CD4-positive, alpha-beta T cell (primary cell): ENCODE data around the gene PTPRD. TPM values are rescaled to one million over a fixed set of nuclear protein-coding genes. Genes with fewer than 3 reads are reported as not detected.

ENCODE experiments used
- ATAC-seq: fragments of 200-7000 bp; cut with Tn5 transposase; one replicate; pipeline ENCODE4 v1.10.0; 2022; ENCODE audit warnings: mild to moderate bottlenecking; ENCODE audit not compliant: poor library complexity
- CTCF ChIA-PET: fragments of 350-600 bp; sonication (Branson Sonifier 250); formaldehyde crosslinking; loops from one replicate; lab custom pipeline; 2021; ENCODE audit warnings: antibody characterized with exemption, inconsistent platforms; lab: Charles Lee
- POLR2A ChIA-PET: fragments of 350-600 bp; sonication (Branson Sonifier 250); formaldehyde crosslinking; loops from one replicate; lab custom pipeline; 2021; ENCODE audit warnings: antibody characterized with exemption, inconsistent platforms; lab: Charles Lee
- DNase-seq, 14 experiments: peaks; one replicate each; pipeline ENCODE4 v3.0.0-alpha.2; 2013 to 2020; ENCODE audit warnings: mixed read lengths in 2 of 14
- H3K27ac ChIP-seq, 2 donors: one replicate each; pipeline versions ENCODE4 v1.5.1 to v1.7.0; 2013; ENCODE audit warnings: low read length in 2 of 2, low read depth in 1 of 2, mild to moderate bottlenecking in 1 of 2
- H3K27me3 ChIP-seq, 2 experiments: 1 replicate in 1 of 2; 2 replicates in 1 of 2; pipeline versions ENCODE4 v1.6.1 to v1.7.0; 2013; ENCODE audit warnings: low read length in 2 of 2, control low read depth in 1 of 2, mild to moderate bottlenecking in 1 of 2, moderate library complexity in 1 of 2; ENCODE audit not compliant: insufficient read depth in 2 of 2, control insufficient read depth in 1 of 2
- H3K36me3 ChIP-seq: one replicate; pipeline ENCODE4 v1.6.1; 2013; ENCODE audit warnings: low read length, control low read depth; ENCODE audit not compliant: insufficient read depth
- H3K4me1 ChIP-seq: one replicate; pipeline ENCODE4 v1.6.1; 2013; ENCODE audit warnings: low read length, control low read depth; ENCODE audit not compliant: insufficient read depth
- H3K4me3 ChIP-seq: one replicate; pipeline ENCODE4 v1.5.1; 2013; ENCODE audit warnings: mild to moderate bottlenecking, low read length, moderate library complexity
- H3K9me3 ChIP-seq, 2 experiments: 1 replicate in 1 of 2; 2 replicates in 1 of 2; pipeline versions ENCODE4 v1.6.1 to v1.7.0; 2013; ENCODE audit warnings: low read length in 2 of 2, mild to moderate bottlenecking in 2 of 2, control low read depth in 1 of 2, moderate library complexity in 1 of 2; ENCODE audit not compliant: control insufficient read depth in 1 of 2, insufficient read depth in 1 of 2
- H3K27ac Mint-ChIP-seq: one replicate; pipeline ENCODE4 v1.8.0; 2020; ENCODE audit warnings: mixed read lengths
- H3K27me3 Mint-ChIP-seq: one replicate; pipeline ENCODE4 v1.8.0; 2021; ENCODE audit warnings: mixed read lengths
- H3K36me3 Mint-ChIP-seq: one replicate; pipeline ENCODE4 v1.8.0; 2021; ENCODE audit warnings: low read depth, mixed read lengths
- H3K4me1 Mint-ChIP-seq: one replicate; pipeline ENCODE4 v1.8.0; 2021; ENCODE audit warnings: low read depth, mixed read lengths
- H3K4me3 Mint-ChIP-seq: one replicate; pipeline ENCODE4 v1.8.0; 2020; ENCODE audit warnings: mild to moderate bottlenecking, mixed read lengths
- H3K9me3 Mint-ChIP-seq: one replicate; pipeline ENCODE4 v1.8.0; 2020; ENCODE audit warnings: mixed read lengths
- CTCF ChIP-seq: fragments of 200-600 bp; IDR thresholded peaks from one replicate; pipeline ENCODE4 v1.8.0; 2022; ENCODE audit warnings: antibody characterized with exemption, mild to moderate bottlenecking
- intact Hi-C, 2 experiments: fragments of 100-400 bp; cut with DNase I in 1 of 2; cut with micrococcal nuclease in 1 of 2; formaldehyde crosslinking; loops; one replicate each; pipeline versions ENCODE4 v1.15.1 to v1.9.0; 2023 to 2025; cut with DNase I, micrococcal nuclease
- total RNA-seq, 174 experiments: library from RNA in 2 of 174; stranded (reverse) in 2 of 174; gene quantifications; one replicate each; pipeline ENCODE4 v1.2.3 and lab custom pipeline; 2021 to 2026

PTPRD gene
- total RNA-seq, 2 experiments from 2014 or later, result not detected

GRCh38 chr9:9846557-9846956 lies 766.2 kb downstream of the PTPRD start:
- ATAC-seq, result no peak
- no peaks in the 10 kb centered on the region for H3K9me3 ChIP-seq
- H3K4me3 ChIP-seq, result no peak overlapping the region
- H3K4me1 ChIP-seq, result no peaks in the 10 kb centered on the region
- no peak for DNase-seq
- intact Hi-C loops, result no loop called here
- H3K36me3 ChIP-seq, result no peaks in the 10 kb centered on the region
- Mint-ChIP-seq H3K36me3 (no peaks in the 10 kb centered on the region), H3K4me3 (no peak overlapping the region), H3K4me1 (no peaks in the 10 kb centered on the region), H3K27me3 (no peaks in the 10 kb centered on the region), H3K27ac (no peak overlapping the region), H3K9me3 (no peaks in the 10 kb centered on the region)
- no peak for TF ChIP-seq CTCF
- no peaks in the 10 kb centered on the region for H3K27me3 ChIP-seq
- CTCF ChIA-PET, result interaction anchor here (0.9 to 1.2 kb wide), 2 partner anchors 9 kb away, joined by 3 read pairs; no protein-coding TSS in a partner anchor
- H3K27ac ChIP-seq, result no peak overlapping the region
- POLR2A ChIA-PET, result no interaction called here

- Mint-ChIP-seq H3K27ac (no peak overlapping the region), H3K4me3 (no peak overlapping the region), H3K27me3 (no peaks in the 10 kb centered on the region), H3K4me1 (no peaks in the 10 kb centered on the region), H3K9me3 (peaks cover 13% of the 10 kb centered on the region), H3K36me3 (no peaks in the 10 kb centered on the region)
- H3K4me1 ChIP-seq, result no peaks in the 10 kb centered on the region
- no peak overlapping the region for H3K27ac ChIP-seq
- H3K36me3 ChIP-seq, result no peaks in the 10 kb centered on the region
- DNase-seq, result no peak
- ATAC-seq, result no peak
- TF ChIP-seq CTCF, result no peak
- peaks cover 0 to 4% of the 10 kb centered on the region in 2 experiments for H3K9me3 ChIP-seq
- ChIA-PET CTCF (no interaction called here), POLR2A (no interaction called here)
- intact Hi-C loops, result loop anchor here in 1 of 2 experiments (10.0 kb wide), 1 partner anchor 64 kb away; no protein-coding TSS in a partner anchor
- H3K27me3 ChIP-seq, result no peaks in the 10 kb centered on the region
- no peak overlapping the region for H3K4me3 ChIP-seq
These were observed 792.4 kb downstream of the PTPRD start for GRCh38 chr9:9820436-9820835.

GRCh38 chr9:9819886-9820285 lies 792.9 kb downstream of the PTPRD start:
- H3K27ac ChIP-seq, result no peak overlapping the region
- Mint-ChIP-seq H3K4me1 (no peaks in the 10 kb centered on the region), H3K27ac (no peak overlapping the region), H3K36me3 (no peaks in the 10 kb centered on the region), H3K4me3 (no peak overlapping the region), H3K9me3 (peaks cover 14% of the 10 kb centered on the region), H3K27me3 (no peaks in the 10 kb centered on the region)
- DNase-seq, result no peak
- H3K4me3 ChIP-seq, result no peak overlapping the region
- POLR2A ChIA-PET, result no interaction called here
- CTCF ChIA-PET, result no interaction called here
- no peaks in the 10 kb centered on the region for H3K27me3 ChIP-seq
- no peaks in the 10 kb centered on the region for H3K4me1 ChIP-seq
- intact Hi-C loops, result loop anchor here in 1 of 2 experiments (10.0 kb wide), 1 partner anchor 65 kb away; no protein-coding TSS in a partner anchor
- no peaks in the 10 kb centered on the region for H3K36me3 ChIP-seq
- H3K9me3 ChIP-seq, result peaks cover 0 to 4% of the 10 kb centered on the region in 2 experiments
- no peak for TF ChIP-seq CTCF
- no peak for ATAC-seq
